Measurements from ENCODE around the gene R3HDM1.
"Not testable (repeated sequence)": the region's sequence is repeated elsewhere in the genome, so short reads cannot be mapped to it uniquely, and the experiment has no call there.

R3HDM1 gene

GRCh38 chr2:135531231-135532197 is at the start of gene R3HDM1:
R3HDM1 (plus strand) TSS chr2:135531484; CDS start chr2:135604846, 73,362 bp downstream.
- peak; percentile 100 for DNase-seq (ENCODE audit: low read depth)

DNA sequence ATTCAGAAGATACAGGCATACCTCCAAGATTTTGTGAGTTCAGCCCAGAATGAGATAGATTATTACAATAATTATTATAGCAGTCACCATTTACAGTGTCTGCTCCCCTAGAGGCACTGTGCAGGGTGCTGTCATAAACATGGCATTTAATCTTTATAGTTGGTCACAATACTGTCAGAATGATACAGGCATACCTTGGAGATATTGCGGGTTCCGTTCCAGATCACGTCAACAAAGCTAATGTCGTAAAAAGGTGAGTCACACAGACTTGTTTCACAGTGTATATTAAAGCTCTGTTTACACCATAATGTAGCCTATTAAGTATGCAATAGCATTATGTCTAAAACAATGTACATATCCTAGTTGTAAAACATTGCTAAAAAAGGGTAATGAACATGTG is 45.8 kb upstream of the R3HDM1 start:
- DNase-seq (ENCODE audit: low read depth): no peak

DNA sequence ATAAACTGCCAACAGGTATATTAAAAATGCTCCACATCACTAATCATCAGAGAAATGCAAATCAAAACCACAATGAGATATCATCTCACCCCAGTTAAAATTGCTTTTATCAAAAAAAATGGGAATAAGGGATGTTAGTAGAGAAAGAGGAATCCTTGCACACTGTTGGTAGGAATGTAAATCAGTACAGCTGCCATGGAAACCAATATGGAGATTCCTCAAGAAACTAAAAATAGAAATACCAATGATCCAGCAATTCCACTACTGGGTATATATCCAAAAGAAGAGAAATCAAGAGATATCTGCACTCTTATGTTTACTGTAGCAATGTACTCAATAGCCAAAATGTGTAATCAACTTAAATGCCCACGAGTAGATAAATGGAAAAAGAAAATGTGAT is 40.9 kb upstream of the R3HDM1 start:
- no peak for DNase-seq (ENCODE audit: low read depth)

DNA sequence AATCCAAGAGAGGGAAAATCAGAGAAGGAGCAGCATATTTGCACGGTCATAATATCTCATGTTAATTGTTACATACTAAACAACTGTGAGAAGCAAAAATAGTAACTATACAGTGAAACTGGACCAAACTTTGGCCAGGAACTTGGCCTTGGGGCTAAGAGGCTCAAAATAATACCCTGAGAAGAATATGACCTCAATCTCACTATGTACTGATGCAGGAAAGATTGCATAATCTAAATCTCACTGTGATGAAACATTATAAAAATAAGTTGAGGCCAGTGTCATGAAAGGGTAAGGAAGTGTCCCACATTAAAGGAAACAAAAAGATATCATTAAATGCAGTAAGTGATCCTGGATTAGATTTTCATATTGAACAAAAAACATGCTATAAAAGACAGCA is 36.8 kb upstream of the R3HDM1 start:
- DNase-seq (ENCODE audit: low read depth): peak; percentile 61

DNA sequence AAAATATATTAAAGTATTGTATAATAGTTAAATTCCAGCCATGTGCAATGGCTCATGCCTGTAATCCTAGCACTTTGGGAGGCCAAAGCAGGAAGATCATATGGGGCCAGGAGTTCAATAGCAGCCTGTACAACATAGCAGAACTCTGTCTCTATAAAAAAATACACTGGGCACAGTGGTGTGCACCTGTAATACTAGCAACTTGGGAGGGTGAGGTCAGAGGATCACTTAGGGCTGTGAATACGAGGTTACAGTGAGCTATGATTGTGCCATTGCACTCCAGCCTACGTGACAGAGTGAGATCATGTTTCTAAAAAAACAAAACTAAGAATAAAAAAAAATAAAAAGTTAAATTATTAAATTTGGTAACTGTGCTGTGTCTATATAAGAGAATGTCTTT is 36.4 kb upstream of the R3HDM1 start:
- no peak for DNase-seq (ENCODE audit: low read depth)

DNA sequence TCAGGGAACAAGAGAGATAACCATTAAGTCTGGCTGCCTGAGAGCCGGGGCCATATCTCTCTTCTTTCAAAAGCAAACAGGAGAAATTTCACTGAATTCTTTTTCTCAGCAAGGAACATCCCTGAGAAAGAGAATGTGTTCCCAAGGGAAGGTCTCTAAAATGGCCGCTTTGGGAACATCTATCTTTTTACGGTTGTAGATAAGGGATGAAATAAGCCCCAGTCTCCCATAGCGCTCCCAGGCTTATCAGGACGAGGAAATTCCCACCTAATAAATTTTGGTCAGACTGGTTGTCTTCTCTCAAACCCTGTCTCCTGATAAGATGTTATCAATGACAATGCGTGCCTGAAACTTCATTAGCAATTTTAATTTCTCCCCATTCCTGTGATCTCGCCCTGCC is 32.7 kb upstream of the R3HDM1 start:
- DNase-seq (ENCODE audit: low read depth): peak; percentile 4

GRCh38 chr2:135504811-135505210 is 26.5 kb upstream of the R3HDM1 start:
- DNase-seq (ENCODE audit: low read depth): no peak

- DNase-seq (ENCODE audit: low read depth): no peak
These were observed 20.7 kb upstream of the R3HDM1 start for GRCh38 chr2:135510577-135510976.

DNA sequence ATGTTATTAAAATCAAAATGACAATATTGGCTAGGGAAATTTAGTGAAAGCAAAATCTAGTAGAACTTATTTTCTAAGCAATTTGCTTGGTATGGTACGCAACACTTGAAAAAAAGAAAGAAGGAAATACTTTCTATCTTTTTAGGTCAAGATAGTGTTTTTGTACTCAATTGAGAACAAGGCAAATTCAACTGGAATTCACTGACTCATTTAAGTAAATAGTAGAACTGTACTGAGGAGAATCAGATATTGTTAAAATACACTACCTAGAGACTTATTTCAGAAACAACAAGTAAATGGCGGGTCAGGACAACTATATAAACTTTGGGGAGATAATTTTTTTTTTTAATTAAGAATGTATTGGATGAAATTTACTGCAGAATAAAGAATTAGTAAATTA is 19.2 kb upstream of the R3HDM1 start:
- DNase-seq (ENCODE audit: low read depth): no peak

- no peak for DNase-seq (ENCODE audit: low read depth)
These were observed 5.5 kb upstream of the R3HDM1 start for GRCh38 chr2:135525786-135526185.

DNA sequence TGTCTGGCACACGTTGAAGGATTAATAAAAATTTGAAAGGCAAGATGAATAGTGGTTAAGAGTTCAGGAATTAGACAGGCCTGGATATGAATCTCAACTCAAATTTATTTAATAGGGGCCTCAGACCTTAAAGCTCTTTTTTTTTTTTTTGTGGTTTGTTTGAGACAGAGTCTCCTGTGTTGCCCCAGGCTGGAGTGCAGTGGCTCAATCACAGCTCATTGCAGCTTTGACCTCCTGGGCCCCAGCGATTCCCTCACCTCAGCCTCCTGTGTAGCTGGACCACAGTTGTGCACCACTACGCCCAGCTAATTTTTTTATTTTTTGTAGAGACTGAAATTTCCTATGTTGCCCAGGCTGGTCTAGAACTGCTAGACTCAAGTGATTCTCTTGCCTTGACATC is 3.3 kb upstream of the R3HDM1 start:
- no peak for DNase-seq (ENCODE audit: low read depth)

- DNase-seq (ENCODE audit: low read depth): peak; percentile 99
These were observed 712 bp upstream of the R3HDM1 start, which contains the start of gene ZRANB3 for GRCh38 chr2:135530313-135531230. ZRANB3 (minus strand) TSS chr2:135531218.

- no peak for DNase-seq (ENCODE audit: low read depth)
These were observed 1.3 kb downstream of the R3HDM1 start for GRCh38 chr2:135532581-135532980.

DNA sequence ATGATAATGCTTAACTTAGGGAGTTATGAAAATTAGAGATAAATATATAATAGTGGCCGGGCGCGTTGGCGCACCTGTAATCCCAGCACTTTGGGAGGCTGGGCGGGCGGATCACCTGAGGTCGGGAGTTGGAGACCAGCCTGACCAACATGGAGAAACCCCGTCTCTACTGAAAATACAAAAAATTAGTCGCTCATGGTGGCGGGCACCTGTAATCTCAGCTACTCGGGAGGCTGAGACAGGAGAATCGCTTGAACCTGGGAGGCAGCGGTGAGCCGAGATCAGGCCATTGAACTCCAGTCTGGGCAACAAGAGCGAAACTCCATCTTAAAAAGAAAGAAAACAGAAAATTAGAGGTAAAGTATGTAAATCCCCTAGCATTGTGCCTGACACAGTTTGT is 2.3 kb downstream of the R3HDM1 start:
- DNase-seq (ENCODE audit: low read depth): not testable (repeated sequence)

GRCh38 chr2:135546436-135546835 is 15.2 kb downstream of the R3HDM1 start:
- DNase-seq (ENCODE audit: low read depth): peak; percentile 17

DNA sequence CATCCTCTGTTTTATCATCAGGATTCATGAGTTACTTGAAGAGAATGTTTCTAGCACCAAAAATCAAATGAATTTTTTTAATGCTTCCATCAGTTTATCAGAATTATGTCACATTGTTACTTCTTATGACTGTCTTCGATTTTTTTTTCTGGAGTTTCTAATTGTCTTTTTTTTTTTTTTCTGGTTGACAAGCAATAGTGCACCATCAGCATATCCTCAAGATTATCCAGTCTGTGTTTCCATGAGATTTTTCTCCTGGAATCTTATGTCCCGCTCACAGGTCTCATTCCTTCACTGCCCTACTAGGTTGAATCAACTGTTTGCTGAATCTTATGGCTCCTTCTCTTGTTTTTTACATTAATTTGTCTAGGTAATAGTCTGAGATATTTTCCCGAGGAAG is 16.0 kb downstream of the R3HDM1 start:
- no peak for DNase-seq (ENCODE audit: low read depth)

GRCh38 chr2:135551356-135551755 is 20.1 kb downstream of the R3HDM1 start:
- no peak for DNase-seq (ENCODE audit: low read depth)

DNA sequence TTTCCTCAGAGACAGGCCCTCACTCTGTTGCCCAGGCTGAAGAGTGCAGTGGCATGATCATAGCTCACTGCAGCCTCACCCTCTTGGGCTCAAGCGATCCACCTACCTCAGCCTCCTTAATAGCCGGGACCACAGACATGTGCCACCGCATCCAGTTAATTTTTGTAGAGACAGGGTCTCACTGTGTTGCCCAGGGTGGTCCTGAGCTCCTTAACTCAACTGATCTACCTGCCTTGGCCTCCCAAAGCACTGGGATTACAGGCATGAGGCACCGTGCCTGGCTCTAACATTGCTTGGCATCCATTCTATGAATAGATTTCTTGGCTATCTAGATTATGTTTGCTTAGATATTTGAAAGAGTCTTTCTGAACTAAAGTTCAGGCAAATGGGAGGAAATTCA is 21.6 kb downstream of the R3HDM1 start:
- no peak for DNase-seq (ENCODE audit: low read depth)

- no peak for DNase-seq (ENCODE audit: low read depth)
These were observed 24.0 kb downstream of the R3HDM1 start for GRCh38 chr2:135555311-135555710.

- DNase-seq (ENCODE audit: low read depth): no peak
These were observed 26.2 kb downstream of the R3HDM1 start for GRCh38 chr2:135557530-135557929.

DNA sequence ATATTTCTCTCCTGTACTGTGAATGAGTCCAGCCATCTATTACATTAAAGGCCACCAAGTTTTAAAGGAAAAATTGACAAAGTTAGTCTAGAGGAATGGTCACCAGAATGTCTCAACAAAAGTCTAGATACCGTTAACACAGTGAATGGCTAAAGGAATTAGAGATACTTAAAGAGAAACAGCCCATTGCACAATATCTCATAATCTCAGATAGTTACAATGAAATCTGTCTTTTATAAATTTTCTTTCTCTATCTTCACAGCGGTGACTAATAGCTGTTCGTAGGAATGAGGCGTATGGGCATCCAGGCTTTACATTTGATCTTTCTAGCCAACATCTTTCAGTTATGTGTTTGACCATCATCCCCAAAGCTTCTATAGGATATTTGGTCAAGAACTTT is 30.6 kb downstream of the R3HDM1 start:
- peak; percentile 55 for DNase-seq (ENCODE audit: low read depth)

DNA sequence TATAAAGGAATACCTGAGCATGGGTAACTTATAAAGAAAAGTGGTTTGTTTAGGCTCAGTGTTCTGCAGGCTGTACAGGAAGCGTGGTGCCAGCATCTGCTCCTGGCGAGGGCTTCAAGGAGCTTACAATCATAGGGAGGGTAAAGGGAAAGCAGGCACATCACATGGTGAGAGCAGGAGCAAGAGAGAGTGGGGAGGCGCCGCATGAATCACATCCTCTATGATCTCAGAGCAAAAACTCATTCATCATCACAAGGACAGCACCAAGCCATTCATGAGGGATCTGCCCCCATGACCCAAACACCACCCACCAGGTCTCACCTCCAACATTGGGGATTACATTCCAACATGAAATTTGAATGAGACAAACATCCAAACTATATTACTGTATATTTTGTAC is 32.5 kb downstream of the R3HDM1 start:
- peak; percentile 69 for DNase-seq (ENCODE audit: low read depth)

GRCh38 chr2:135570884-135571283 is 39.6 kb downstream of the R3HDM1 start:
- DNase-seq (ENCODE audit: low read depth): no peak
